ENCODE results near the gene ST6GALNAC5.

The ST6GALNAC5 gene

DNA sequence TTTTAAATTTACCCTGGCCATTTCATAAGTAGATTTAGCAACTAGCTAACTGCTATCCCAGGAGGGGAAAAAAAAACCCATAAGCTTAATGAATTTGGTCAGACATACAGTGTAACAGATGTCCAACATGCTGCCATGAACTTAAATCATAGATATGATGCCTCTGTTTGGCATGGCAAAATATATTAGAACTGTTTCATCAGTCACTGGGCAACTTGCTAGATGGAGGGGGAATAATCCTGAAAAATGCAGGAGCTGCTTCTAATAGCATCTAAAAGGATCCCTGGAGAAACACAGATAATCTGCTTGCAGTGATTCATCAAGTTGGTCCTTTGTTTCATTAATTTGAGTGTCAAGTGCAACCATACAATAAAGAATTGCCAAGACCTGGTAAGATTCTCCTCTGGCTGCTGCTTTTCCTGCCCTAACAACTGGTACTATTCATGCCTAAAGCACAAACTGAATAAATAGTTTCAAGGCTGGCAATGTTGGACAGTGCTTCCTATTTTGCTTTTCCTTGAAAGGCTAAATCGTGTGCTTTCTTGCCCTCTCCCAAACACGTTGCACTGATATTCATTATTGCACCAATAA lies 1.5 kb upstream of the ST6GALNAC5 start:
- TF ChIP-seq, protein P1, sequence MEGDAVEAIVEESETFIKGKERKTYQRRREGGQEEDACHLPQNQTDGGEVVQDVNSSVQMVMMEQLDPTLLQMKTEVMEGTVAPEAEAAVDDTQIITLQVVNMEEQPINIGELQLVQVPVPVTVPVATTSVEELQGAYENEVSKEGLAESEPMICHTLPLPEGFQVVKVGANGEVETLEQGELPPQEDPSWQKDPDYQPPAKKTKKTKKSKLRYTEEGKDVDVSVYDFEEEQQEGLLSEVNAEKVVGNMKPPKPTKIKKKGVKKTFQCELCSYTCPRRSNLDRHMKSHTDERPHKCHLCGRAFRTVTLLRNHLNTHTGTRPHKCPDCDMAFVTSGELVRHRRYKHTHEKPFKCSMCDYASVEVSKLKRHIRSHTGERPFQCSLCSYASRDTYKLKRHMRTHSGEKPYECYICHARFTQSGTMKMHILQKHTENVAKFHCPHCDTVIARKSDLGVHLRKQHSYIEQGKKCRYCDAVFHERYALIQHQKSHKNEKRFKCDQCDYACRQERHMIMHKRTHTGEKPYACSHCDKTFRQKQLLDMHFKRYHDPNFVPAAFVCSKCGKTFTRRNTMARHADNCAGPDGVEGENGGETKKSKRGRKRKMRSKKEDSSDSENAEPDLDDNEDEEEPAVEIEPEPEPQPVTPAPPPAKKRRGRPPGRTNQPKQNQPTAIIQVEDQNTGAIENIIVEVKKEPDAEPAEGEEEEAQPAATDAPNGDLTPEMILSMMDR (IDR thresholded peaks at IDR 0.05; ENCODE audit: low read length, missing control alignments) = no peak
- H3K4me3 ChIP-seq (replicated peaks; ENCODE audit: low read depth, low read length) = no peak overlapping the region
- DNase-seq (ENCODE audit: low read depth) = no peak

DNA sequence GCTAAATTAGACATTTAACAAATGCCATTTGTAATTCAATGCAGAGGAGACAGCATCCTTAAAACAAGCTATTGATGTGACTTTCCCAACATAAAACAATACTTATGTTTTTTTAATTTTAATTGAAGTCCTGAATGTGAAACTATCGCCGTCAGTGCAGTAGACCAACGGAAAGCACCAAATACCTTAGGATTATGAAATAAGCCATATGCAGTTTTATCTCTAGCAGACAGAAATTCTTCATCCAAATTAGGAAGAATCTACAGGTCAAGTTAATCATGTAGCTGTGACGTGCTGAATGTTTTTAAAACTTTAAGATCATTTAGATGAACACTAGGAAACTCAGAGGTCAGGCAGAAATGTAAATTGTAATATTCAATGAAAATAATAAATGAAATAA lies 714 bp upstream of the ST6GALNAC5 start:
- TF ChIP-seq, protein P1 (IDR thresholded peaks at IDR 0.05; ENCODE audit: low read length, missing control alignments) = no peak
- no peak overlapping the region for H3K4me3 ChIP-seq (replicated peaks; ENCODE audit: low read depth, low read length)
- peak; percentile 8 for DNase-seq (ENCODE audit: low read depth)

DNA sequence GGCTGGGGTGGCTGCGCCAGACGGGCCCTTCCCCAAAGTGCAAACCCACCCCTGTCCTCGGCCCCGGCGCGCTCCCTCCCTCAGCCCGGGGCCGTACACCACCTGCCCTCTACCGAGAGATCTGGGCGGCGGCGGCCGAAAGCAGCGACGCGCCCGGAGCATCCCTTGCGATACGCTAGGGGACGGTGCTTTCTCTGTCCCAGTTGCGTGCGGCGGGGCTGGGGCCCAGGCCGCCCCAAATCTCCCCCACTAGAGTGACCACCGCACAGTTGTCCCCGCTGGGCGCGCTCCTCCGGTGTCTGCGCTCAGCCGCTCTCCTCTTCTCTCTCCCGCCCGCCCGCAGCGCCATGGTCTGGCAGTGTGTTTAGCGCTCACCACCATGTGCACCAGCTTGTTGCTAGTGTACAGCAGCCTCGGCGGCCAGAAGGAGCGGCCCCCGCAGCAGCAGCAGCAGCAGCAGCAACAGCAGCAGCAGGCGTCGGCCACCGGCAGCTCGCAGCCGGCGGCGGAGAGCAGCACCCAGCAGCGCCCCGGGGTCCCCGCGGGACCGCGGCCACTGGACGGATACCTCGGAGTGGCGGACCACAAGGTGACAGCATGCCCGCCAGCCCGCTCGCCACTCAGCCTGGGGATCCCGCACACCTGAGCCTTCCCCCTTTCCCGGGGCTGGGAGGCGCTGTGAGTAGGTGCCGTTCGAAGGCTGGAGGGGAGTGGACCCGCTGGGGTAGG lies 1.0 kb downstream of the ST6GALNAC5 start:
- H3K4me3 ChIP-seq (replicated peaks; ENCODE audit: low read depth, low read length) = peak overlapping the region; percentile 44
- DNase-seq (ENCODE audit: low read depth) = peak; percentile 29
- TF ChIP-seq, protein P1 (IDR thresholded peaks at IDR 0.05; ENCODE audit: low read length, missing control alignments) = no peak

DNA sequence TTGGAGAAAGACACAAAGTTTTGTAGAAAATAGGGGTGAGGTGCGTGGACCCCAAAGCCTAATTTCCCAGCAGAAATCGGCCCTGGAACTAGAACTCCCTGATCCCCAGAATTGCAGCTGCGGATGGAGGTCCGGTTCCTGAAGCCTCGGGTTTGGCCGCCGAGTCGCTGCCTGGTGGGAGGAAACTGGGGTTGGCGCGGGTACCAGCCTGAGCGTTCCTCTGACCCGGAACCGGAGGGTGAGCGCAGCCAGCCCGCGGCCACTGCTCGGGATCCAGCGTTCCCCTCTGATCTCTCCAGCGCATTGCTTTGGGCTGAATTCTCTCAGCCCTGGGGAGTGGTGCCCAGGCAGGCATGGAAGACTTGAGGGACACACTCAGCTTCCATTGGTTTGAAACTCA lies 1.6 kb downstream of the ST6GALNAC5 start:
- TF ChIP-seq, protein P1 (IDR thresholded peaks at IDR 0.05; ENCODE audit: low read length, missing control alignments) = no peak
- no peak for DNase-seq (ENCODE audit: low read depth)
- no peak overlapping the region for H3K4me3 ChIP-seq (replicated peaks; ENCODE audit: low read depth, low read length)

DNA sequence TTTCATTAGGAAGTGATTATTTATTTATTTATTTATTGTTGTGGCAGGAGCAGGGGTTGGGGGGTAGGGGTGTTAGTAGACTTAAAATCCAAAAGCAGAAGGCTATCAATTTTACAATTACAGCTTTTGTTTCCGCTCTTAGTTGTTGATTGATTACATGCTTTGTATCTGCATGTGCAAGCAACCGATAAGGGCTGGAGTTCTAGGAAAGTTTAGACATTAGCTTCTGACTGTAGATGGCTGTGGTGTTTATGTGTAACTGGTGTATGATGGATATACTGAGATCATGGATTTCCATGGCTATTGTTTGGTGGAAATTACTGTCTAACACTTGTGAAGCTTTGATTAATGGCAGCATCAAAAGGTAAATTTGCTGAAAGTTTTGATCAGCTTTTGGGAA lies 2.8 kb downstream of the ST6GALNAC5 start:
- TF ChIP-seq, protein P1 (IDR thresholded peaks at IDR 0.05; ENCODE audit: low read length, missing control alignments) = no peak
- no peak overlapping the region for H3K4me3 ChIP-seq (replicated peaks; ENCODE audit: low read depth, low read length)
- DNase-seq (ENCODE audit: low read depth) = no peak

DNA sequence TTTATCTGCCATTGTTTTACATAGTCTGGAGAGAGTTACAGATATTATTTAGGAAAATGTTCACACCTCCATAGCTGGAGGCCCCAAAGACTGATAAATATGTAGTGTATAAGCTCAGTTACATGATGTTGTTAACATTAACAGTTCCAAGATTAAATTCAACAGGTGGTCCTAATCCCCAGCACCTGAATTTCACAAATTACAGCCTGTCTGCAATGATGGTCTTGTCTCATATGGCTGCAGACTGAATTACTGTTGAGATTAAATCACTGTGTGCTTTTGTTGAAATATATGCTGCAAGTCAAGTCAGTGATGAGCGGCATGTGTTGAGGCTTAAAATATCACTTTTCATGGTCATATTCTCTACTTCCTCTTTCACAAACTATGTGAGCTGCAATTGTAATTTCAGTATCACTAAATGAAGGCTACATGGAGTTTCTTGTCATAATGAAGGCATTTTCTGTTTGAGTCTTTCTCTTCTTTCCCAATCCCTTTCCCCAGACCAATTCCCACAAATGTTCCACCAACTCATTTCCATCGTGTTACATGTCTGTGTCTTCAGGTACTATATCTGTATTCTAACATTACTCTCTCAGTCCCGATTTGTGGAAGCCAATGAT lies 4.2 kb downstream of the ST6GALNAC5 start:
- TF ChIP-seq, protein P1 (IDR thresholded peaks at IDR 0.05; ENCODE audit: low read length, missing control alignments) = no peak
- H3K4me3 ChIP-seq (replicated peaks; ENCODE audit: low read depth, low read length) = no peak overlapping the region
- DNase-seq (ENCODE audit: low read depth) = no peak

Data from fibroblast of pulmonary artery (primary cell).